ENCODE data around the gene ABLIM1.

The ABLIM1 gene

GRCh38 chr10:114616516-114616915, 41.6 kb downstream of the ABLIM1 start:
- DNase-seq = no peak

GRCh38 chr10:114616103-114616502, 42.0 kb downstream of the ABLIM1 start:
- no peak for DNase-seq

GRCh38 chr10:114615600-114616007, 42.5 kb downstream of the ABLIM1 start:
- no peak for DNase-seq

- DNase-seq = no peak
These were observed 44.7 kb downstream of the ABLIM1 start for GRCh38 chr10:114613237-114613979.

- no peak for DNase-seq
These were observed 46.5 kb downstream of the ABLIM1 start for GRCh38 chr10:114611617-114612016.

GRCh38 chr10:114609518-114610426, 48.3 kb downstream of the ABLIM1 start:
- DNase-seq = no peak

GRCh38 chr10:114607358-114607998, 50.6 kb downstream of the ABLIM1 start:
- no peak for DNase-seq

- DNase-seq = no peak
These were observed 52.8 kb downstream of the ABLIM1 start for GRCh38 chr10:114605155-114605797.

- no peak for DNase-seq
These were observed 53.5 kb downstream of the ABLIM1 start for GRCh38 chr10:114604357-114605130.

- DNase-seq = peak; percentile 27
These were observed 54.1 kb downstream of the ABLIM1 start for GRCh38 chr10:114603948-114604347.

- no peak for DNase-seq
These were observed 54.8 kb downstream of the ABLIM1 start for GRCh38 chr10:114603303-114603702.

- DNase-seq = no peak
These were observed 58.0 kb downstream of the ABLIM1 start for GRCh38 chr10:114600057-114600456.

GRCh38 chr10:114596793-114597192, 61.3 kb downstream of the ABLIM1 start:
- DNase-seq = no peak

- DNase-seq = no peak
These were observed 64.1 kb downstream of the ABLIM1 start for GRCh38 chr10:114593816-114594468.

- DNase-seq = no peak
These were observed 64.8 kb downstream of the ABLIM1 start for GRCh38 chr10:114593240-114593792.

GRCh38 chr10:114590993-114591392, 67.1 kb downstream of the ABLIM1 start:
- DNase-seq = no peak

GRCh38 chr10:114584419-114584818, 73.7 kb downstream of the ABLIM1 start:
- no peak for DNase-seq

- DNase-seq = no peak
These were observed 77.0 kb downstream of the ABLIM1 start for GRCh38 chr10:114581071-114581470.

GRCh38 chr10:114577133-114577532, 80.9 kb downstream of the ABLIM1 start:
- DNase-seq = no peak

- DNase-seq = no peak
These were observed 81.4 kb downstream of the ABLIM1 start for GRCh38 chr10:114576716-114577115.

- no peak for DNase-seq
These were observed 82.0 kb downstream of the ABLIM1 start for GRCh38 chr10:114576132-114576487.

All from MV-4-11 (cell line).